ENCODE data around the gene ULK1.

ULK1 gene

DNA sequence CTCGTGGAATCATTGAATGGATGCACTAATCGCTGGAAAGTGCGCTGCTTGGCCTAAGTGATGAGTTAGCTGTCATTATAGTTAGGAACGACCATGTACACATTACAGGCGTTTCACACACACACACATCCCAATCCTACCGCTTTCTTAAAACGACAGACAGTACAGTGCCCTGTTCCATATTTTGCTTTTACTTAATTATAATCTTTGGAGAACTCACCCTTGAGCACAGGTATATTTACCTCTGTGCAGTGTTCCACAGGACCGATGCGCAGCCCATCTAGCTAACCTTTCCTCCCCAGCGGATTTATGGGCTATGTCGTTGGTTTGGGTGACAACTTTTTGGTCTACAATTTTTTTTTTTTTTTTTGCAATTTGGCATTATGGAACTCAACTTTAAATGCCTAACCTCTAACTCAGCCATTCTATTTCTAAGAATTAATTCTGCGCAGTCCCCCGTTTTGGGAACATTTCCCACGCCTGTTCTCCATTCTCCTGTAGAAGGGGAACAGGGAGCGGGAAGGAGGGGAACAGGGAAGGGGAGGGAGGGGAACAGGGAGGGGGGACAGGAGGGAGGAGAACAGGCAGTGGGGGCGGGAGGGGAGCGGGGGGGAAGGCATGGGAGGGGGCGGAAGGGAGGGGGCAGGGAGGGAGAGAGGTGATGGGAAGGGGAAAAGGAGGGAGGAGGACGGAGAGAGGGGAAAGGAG is 663 bp upstream of the ULK1 start:
- DNase-seq, result no peak

DNA sequence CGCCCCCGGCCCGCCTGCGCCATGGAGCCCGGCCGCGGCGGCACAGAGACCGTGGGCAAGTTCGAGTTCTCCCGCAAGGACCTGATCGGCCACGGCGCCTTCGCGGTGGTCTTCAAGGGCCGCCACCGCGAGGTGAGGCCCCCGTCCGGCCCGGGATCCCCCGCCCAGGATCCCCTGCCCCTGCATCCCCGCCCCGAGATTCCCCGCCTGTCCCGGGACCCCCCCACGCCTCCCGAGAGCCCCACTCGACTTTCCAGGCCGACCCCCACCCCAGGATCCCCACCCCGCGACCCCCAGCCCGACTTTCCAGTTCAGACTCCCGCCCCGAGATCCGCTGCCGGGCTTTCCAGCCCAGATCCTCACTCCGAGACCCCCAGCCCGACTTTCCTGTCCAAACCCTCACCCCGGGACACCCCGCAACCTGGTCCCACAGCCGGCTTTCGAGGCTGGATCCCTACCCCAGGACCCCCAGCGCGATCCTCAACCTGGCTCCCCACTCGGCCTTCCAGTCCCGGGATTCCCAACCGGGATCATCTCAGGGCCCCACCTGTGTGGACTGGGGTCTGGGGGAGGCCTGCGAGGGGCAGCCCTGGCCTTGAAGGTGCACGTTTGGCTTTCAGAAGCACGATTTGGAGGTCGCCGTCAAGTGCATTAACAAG is 688 bp downstream of the ULK1 start:
- no peak for DNase-seq

DNA sequence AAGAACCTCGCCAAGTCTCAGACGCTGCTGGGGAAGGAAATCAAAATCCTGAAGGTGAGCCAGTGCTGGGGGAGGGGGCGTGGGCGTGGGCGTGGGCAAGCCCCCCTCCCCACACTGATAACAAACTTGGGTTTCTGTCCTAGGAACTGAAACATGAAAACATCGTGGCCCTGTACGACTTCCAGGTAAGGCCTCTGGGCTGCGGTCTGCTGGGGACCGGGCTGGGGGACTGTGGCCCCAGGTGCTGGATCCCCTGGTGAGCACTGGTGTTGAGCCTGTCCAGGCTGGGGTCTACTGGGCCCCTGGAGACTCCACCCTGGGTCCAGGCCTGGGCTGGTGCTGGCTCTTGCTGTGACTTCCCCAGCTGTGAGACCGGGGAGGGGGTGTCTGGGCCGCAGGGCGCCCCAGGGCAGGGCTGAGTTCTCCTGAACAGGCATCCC is 1.2 kb downstream of the ULK1 start:
- no peak for DNase-seq

DNA sequence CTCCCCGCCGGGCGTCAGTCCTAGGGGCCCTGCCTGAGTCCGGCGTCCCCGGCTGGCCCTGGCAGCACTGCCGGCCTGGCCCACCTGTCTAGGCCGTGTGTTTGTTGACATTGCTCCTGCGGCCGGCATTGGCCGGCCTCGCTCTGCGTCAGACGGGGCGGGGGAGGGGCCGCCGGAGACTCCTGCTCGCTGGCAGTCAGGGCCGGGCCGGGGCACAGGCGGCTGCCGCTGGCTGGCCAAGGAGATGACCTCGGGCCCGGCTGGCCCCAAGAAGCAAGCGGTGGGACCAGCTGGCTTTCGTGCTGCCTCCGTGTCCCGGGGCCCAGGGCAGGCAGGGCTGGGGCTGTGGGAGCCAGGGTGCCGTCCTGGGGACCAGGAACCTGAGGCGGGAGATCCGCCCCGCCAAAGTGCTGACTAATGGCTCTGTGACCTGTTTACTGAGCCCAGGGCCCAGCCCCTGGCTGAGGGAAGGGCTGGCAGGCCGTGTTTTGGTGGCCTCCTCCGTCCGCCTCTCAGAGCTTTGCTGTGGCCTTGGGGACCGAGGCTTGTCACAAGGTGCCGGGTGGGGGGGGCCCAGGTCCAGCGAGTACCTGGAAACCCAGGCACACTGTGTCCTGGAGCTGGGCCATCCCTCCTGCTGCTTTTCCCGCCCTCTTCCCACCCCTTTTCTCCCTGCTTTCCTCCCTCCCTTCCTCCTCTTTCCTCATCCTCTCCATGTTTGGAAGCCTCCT is 1.8 kb downstream of the ULK1 start:
- DNase-seq, result no peak

DNA sequence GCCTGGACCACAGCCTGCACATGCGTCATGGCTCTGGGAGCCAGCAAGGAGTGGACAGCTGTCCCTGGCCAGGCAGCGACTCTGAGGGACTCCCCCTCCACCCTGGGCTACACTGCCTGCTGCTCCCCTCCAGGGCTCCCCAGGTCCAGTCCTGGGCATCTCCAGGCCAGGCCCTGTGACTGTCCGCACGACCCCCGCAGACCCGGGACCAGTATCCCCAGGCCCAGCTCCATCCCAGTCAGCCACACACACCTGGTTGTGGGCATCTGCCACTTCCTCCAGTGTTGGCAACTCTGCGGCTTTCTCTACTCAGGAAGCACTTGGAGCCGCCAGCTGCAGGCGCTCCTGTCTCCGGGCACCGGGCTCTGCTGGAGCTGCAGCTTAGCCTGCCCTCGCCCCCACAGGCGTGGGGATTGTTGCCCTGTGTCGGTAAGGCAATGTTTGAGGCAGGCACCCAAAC is 2.4 kb downstream of the ULK1 start:
- DNase-seq, result no peak

DNA sequence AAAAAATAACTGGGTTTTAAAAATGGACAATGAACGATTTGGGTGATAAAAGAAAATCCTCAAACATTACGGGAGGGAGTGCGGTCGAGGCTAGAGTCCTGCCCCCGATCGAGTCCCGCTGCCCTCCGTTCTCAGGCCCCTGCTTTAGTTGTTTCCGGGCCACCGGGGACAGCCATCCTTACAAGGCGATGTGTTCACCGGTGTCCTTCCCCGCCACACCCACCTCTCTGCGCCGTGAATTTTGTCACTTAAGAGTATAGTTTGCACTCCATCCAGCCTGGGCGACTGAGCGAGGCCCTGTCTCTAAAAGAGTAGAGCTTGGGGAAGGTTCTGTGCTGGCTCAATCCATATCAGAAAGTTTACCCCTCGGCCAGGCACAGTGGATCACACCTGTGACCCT is 2.9 kb downstream of the ULK1 start:
- DNase-seq, result no peak

DNA sequence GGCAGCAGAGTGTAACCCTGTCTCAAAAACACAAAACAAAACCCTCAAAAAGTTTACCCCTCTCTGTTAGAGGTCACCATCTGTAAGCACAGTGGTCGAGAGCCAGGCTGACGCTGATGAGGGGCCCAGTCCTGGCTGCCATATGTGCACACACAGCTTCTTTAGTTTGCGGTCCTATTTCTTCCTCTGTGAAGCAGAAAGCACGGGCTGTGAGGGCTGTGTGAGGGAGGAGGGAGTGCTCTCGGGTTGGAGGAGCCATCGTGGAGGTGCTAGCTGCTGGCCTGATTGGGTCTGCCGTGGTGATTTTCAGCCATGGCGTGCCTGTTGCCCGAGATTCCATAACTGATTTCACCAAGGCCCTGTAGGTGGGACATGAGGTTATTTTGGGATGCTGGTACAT is 3.5 kb downstream of the ULK1 start:
- peak; percentile 32 for DNase-seq

DNA sequence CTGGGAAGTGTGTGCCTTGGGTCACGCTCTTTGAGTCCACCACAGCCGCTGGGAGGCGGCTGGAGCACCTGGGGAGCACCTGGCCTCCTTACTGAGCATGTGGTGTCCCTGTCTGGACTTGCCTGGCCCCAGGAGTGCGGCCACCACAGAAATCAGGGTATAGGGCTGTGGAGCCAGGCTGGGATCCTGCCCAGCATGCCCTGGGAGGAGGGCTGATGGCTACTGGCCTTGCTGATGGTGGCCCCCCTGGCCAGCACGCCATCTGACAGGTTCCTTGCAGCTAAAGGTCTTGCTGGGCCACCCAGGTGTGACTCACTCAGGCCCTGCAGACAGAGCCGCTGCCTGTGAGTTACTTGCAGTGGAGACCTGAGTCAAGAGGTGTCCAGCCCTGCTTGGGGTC is 6.0 kb downstream of the ULK1 start:
- no peak for DNase-seq

DNA sequence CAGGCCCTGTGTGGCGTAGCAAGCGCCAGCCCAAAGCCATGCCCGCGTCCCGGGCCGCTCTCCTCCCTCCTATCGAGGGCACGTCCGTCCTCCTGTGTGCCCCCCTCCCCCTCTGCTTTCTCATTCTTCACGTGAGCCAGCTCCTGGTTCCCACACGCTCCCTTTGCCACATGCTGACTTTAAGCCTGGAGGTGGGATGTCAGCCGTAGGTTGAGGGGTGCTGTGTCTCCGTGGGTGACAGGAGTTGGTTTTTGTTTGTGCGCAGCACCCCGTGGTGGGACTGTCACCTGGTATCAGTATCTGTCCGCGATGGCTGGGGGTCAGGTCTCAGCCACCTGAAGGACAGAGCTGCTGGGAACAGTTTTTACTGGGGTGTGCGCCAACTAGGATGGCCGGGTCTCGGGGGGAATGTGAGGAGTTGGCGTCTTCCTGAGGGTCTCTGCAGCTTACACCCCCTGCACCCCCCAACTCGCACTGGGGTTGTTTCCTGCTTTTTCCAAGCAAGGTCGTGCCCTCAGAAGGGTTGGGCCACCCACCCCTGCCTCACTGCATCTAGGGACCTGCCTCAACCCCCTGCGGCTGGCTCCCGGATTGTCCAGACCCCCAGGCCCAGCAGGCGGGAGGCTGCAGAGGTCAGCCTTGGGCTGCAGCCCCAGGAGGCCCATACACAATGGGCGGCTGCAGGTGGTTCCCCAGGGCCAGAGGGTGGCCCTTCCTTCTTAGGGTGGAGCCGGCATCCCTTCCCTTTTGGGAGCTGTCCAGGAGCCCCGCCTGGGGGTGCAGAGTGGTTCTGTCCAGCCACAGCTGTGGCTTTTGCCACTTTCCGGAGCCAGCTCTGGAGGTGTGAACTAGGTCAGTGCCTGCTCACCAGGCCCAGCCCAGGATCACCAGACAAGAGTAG is 7.3 kb downstream of the ULK1 start:
- DNase-seq, result no peak

DNA sequence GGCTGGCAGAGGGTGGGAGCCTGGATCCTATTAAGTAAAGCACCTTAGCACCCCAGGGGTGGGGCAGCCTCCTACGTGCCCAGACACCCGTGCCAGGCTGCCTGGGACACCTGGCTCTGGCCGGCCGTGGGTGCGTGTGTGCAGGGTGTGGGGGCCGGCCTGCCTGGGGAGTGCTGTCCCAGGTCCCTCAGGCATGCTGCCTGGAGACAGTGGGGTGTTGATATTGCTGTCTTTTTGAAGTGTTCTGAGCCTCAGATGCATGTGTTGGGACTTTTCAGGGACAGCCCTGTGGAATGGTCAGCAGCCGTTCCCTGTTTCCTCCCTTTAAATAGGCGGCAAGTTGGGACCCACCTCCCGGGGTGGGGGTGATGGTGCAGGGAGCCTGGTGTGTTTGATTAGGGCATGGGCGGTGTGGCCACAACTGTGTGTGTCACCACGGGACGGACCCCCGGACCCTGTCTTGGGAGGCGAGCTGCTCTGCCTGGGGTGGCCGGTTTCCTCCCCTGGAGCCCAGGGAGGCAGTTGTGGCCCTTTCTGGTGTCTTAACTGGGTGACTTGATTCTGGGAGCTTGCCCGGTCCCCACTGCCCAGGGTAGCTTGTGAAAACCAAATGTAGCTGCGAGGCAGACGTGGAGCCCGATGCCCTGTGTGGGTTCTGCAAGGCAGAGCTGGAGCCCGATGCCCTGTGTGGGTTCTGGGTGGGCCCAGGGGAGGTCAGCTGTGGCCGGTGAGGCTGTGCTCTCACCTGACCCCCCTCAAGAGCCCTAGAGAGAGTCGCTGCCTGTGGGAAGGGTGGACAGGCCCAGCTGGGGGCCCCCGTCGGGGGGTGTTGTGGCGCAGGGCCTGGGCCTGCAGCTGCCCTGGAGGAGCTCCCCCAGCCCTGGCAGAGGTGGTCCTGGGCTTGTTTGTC is 8.2 kb downstream of the ULK1 start:
- no peak for DNase-seq

DNA sequence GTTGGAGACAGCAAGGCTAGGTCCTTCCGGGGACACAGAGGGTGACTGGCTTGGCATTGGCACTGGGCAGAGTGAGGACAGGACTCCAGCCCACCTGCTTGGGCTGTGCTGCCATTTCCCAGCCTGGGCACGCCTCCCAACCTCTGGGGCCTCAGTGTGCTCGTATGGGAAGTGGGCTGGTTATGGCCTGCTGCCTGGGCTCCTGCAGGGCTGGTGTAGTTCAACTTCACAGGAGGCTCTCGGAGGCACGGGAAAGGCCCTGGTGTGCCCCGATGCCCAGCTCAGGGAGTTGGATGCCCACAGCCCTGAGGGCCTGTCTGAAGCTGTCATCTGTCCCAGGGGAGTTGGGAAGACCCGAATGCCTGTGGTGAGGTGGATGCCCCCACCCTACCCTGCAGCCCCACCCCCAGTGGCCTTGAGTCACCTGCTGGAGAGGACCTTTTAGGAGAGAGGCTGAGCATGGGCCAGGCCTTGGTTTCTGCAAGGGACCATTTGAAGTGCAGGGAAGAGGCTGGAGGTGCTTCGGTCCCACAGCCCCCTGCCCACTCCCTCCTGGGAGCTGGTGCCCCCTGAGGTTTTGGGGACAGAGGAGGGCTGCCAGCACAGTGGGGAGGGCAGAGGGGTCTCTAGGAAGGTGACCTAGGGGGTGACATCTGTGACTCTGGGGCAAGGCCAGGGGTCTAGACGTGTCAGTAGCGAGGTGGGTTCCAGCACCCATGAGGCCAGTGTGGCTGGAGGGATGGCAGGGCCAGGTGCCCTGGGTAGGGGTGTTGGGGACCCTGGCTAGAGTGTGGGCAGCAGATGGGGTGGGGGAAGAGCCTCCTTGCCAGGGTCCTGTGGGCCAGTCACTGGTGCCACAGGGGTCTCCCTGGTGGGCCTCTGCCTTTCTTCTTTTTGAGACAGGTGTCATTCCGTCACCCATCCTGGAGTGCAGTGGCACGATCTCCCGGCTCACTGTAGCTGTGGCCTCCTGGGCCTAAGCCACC is 9.1 kb downstream of the ULK1 start:
- no peak for DNase-seq

DNA sequence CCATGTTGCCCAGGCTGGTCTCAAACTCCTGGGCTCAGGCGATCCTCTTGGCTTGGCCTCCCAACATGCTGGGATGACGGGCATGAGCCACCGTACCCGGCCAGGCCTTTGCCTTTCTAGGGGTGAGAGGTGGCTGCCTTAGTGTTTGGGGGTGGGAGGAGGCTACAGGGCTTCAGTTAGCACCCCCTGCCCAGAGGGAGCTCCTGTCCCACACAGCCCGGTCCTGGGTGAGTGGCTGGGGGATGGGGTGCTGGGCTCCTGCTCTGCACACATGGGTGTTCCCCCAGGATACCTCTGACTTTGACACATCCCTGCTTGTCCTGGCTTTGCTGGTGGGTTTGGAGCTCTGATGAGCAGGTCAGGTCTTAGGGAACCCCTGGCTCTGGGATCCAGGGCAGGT is 9.9 kb downstream of the ULK1 start:
- no peak for DNase-seq

DNA sequence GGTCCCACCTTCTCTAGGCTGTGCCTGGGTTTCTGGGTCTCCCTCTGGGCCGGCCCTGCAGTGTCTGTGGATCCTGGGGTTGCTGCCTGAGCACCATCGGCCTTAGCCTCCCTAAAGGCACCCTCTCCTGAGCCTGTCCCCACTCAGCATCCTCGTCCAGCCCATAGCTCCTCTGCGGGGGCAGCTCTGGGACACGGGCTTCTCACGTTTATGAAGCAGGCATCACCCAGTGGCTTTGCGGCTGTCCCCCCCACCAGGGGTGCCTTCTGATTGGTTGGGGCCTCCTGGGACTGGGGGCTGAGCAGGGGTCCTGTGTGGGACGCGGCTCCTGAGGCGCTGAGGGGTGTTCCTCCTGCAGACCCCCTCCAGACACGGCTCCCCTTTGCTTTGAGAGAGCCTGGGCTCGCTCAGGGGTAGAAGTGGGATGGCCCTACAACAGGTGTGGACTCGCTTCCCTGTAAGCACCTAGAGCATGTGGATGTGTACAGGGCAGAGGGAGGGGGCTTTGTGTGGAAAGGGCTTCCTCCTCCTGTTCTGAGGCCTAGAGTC is 10.7 kb downstream of the ULK1 start:
- DNase-seq, result no peak

DNA sequence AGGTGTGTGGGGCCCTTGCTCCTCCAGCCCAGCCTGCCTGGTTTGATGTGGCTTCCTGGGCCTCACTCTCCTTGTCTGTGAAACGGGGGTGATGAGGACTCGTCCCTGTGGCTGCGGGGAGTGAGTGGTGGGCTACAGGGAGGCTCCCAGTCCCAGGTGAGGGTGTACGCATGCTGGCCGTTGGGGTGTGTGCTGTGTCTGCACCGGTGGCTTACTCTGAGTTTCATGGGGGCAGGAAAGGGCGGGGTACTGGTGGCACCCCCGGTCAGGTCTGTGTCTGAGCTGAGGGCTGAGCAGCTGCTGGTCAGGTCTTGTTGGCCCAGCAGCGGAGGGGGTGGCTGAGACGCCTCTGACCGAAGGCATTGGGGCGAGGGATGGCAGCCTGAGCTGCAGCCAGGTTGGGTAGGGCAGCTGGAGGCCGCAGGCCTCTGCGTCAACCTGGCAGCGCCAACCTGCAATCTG is 11.2 kb downstream of the ULK1 start:
- no peak for DNase-seq

DNA sequence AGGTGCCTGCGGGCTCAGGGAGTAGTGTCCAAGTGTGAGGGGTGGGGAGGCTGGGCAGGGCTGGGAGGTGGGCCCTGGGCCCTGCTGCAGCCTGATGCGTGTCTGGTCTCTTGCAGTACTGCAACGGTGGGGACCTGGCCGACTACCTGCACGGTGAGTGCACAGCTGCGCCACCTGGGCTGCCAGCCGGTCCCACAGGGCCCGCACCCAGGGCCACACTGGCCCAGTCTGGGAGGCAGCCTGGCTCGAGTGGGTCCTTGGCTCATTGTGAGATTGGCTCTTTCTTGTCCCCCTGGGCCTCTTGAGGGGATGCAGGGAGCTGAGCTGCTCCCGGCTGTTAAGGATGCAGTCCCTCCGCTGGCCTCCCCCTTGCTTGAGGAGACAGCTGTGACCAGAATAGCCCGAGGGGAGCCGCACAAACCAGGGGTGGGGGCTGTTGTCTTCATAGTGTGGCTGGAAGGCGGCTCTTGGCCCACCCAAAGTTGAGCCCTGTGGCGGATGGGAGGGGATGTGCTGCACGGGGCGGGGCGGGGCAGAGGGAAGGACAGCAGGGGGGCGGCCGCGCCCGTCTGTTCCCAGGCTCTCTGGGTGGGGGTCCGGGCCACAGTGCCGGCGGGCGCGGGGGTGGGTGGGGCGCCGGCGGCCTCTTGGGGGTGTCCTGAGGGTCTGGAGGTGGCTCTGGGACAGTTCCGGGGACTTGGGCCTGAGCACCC is 13.1 kb downstream of the ULK1 start:
- no peak for DNase-seq

DNA sequence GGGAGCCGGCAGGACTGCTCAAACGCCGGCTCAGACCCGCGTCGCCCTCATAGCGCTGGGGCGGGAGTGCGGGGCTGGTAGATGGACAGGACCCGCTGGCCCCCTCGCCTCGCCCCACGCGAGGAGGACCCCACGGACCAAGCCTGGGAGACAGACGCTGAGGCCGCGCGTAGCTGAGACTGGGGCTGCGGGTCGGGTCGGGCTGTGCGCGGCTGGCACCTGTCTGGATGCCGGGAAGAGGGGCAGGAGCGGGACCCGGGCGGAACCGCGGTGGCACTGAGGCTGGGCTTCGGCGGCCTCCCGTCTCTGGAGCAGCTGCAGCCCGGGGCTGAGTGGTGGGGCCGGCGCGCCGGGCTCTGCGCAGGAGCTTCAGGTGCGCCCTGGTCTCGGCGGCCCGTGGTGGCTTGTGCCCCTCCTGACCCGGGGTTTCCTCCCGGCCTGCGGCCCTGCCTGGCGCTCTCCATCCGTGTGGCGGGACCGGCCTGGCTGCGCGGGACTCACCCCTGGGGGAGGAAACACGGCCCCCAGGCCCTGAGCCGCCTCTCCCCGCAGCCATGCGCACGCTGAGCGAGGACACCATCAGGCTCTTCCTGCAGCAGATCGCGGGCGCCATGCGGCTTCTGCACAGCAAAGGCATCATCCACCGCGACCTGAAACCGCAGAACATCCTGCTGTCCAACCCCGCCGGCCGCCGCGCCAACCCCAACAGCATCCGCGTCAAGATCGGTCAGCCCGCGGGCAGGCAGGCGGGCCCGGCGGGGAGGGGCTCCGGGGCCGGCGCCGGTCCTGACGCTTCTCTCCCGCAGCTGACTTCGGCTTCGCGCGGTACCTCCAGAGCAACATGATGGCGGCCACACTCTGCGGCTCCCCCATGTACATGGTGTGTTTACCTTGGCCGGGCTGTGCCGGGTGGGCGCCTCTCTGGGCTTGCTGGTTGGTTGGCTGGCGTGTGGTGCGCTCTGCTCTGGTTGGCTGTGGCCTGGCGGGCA is 14.0 kb downstream of the ULK1 start:
- no peak for DNase-seq

DNA sequence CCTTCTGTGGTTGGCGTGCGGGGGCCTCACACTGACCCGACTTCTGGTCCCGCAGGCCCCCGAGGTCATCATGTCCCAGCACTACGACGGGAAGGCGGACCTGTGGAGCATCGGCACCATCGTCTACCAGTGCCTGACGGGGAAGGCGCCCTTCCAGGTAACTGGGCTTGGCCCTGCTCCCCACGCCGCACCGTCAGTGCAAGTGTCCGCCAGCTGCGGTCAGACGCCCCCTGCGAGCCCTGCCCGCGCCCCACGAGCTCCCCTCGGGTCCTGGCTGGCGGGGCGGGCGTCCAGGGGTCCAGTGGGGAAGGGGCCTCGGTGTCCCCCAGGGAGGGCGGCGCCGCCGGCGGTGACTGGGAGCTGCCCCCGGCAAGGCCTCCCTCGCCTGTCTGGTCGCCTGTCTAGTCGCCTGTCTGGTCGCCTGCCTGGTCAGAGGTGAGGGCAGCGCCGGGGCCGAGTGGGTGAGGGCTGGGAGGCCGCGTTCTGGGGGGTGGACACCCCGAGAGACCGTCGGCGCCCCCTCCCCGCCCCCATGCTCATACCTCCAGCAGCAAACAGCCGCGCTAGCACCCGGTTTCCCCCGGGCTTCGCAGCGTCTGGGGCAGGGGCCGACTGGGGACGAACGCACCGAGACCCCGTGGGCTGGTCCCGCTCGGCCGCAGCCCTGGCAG is 14.8 kb downstream of the ULK1 start:
- no peak for DNase-seq
